IgD-negative memory B cell (primary cell): ENCODE measurements around the gene OLFM4. TPM values are rescaled to one million over a fixed set of nuclear protein-coding genes. Genes with fewer than 3 reads are reported as not detected.

Experiments used
- H3K27ac Mint-ChIP-seq, 3 donors: one replicate each; pipeline ENCODE4 v1.8.0; 2020 to 2022; ENCODE audit warnings: mild to moderate bottlenecking in 3 of 3, mixed read lengths in 3 of 3, moderate library complexity in 1 of 3
- H3K27me3 Mint-ChIP-seq: one replicate; pipeline ENCODE4 v1.8.0; 2021; ENCODE audit warnings: mixed read lengths
- H3K36me3 Mint-ChIP-seq: one replicate; pipeline ENCODE4 v1.8.0; 2020; ENCODE audit warnings: mild to moderate bottlenecking, mixed read lengths
- H3K4me1 Mint-ChIP-seq, 3 donors: one replicate each; pipeline ENCODE4 v1.8.0; 2020 to 2022; ENCODE audit warnings: mixed read lengths in 3 of 3, mild to moderate bottlenecking in 1 of 3
- H3K4me3 Mint-ChIP-seq, 4 donors: one replicate each; pipeline ENCODE4 v1.8.0; 2020 to 2022; ENCODE audit warnings: mild to moderate bottlenecking in 4 of 4, mixed read lengths in 4 of 4, moderate library complexity in 3 of 4
- H3K9me3 Mint-ChIP-seq, 3 donors: one replicate each; pipeline ENCODE4 v1.8.0; 2020 to 2021; ENCODE audit warnings: mixed read lengths in 3 of 3, mild to moderate bottlenecking in 1 of 3
- polyA plus RNA-seq: library from polyadenylated mRNA; unstranded; fragments of 300-500 nt; fragmentation: Illumina TruSeq; gene quantifications from one replicate; pipeline ENCODE4 v1.2.3, GENCODE V29; 2021

OLFM4 gene
- polyA plus RNA-seq, 1 donor from 2014 or later, result not detected

- Mint-ChIP-seq H3K4me3 (no peak overlapping the region), H3K27me3 (no peaks in the 10 kb centered on the region), H3K36me3 (no peaks in the 10 kb centered on the region), H3K9me3 (no peaks in the 10 kb centered on the region), H3K4me1 (no peaks in the 10 kb centered on the region), H3K27ac (no peak overlapping the region)
Measured at GRCh38 chr13:53032849-53033248, 4.2 kb downstream of the OLFM4 start.

GRCh38 chr13:53038993-53039392 lies 10.4 kb downstream of the OLFM4 start:
- no peak overlapping the region for H3K4me3 Mint-ChIP-seq
- H3K4me1 Mint-ChIP-seq, result no peaks in the 10 kb centered on the region
- peaks cover 2% of the 10 kb centered on the region for H3K27me3 Mint-ChIP-seq
- H3K9me3 Mint-ChIP-seq, result peaks cover 0 to 2% (median 0%) of the 10 kb centered on the region in 3 donors
- H3K27ac Mint-ChIP-seq, result no peak overlapping the region
- H3K36me3 Mint-ChIP-seq, result peaks cover 2% of the 10 kb centered on the region

- peaks cover 3% of the 10 kb centered on the region for H3K27me3 Mint-ChIP-seq
- H3K36me3 Mint-ChIP-seq, result peaks cover 2% of the 10 kb centered on the region
- no peak overlapping the region for H3K27ac Mint-ChIP-seq
- H3K4me3 Mint-ChIP-seq, result no peak overlapping the region
- no peaks in the 10 kb centered on the region for H3K4me1 Mint-ChIP-seq
- peaks cover 0 to 2% (median 0%) of the 10 kb centered on the region in 3 donors for H3K9me3 Mint-ChIP-seq
Measured at GRCh38 chr13:53041968-53042516, 13.4 kb downstream of the OLFM4 start.

- Mint-ChIP-seq H3K4me1 (no peaks in the 10 kb centered on the region), H3K36me3 (peaks cover 2% of the 10 kb centered on the region), H3K9me3 (peaks cover 0 to 2% (median 0%) of the 10 kb centered on the region in 3 donors), H3K4me3 (no peak overlapping the region), H3K27ac (no peak overlapping the region), H3K27me3 (peaks cover 4% of the 10 kb centered on the region)
Measured at GRCh38 chr13:53042877-53043276, 14.3 kb downstream of the OLFM4 start.

GRCh38 chr13:53043398-53043797 lies 14.8 kb downstream of the OLFM4 start:
- Mint-ChIP-seq H3K27ac (no peak overlapping the region), H3K36me3 (peaks cover 2% of the 10 kb centered on the region)

GRCh38 chr13:53045189-53045588 lies 16.6 kb downstream of the OLFM4 start:
- Mint-ChIP-seq H3K4me1 (peaks cover 0 to 2% (median 1%) of the 10 kb centered on the region in 3 donors), H3K36me3 (no peaks in the 10 kb centered on the region), H3K27ac (no peak overlapping the region), H3K4me3 (no peak overlapping the region), H3K27me3 (peaks cover 4% of the 10 kb centered on the region), H3K9me3 (peaks cover 0 to 2% (median 0%) of the 10 kb centered on the region in 3 donors)

More at GRCh38 chr13:53043398-53043797, 14.8 kb downstream of the OLFM4 start:
- H3K4me3 Mint-ChIP-seq, result no peak overlapping the region
- H3K4me1 Mint-ChIP-seq, result peaks cover 0 to 2% (median 0%) of the 10 kb centered on the region in 3 donors
- H3K9me3 Mint-ChIP-seq, result peaks cover 0 to 2% (median 0%) of the 10 kb centered on the region in 3 donors
- H3K27me3 Mint-ChIP-seq, result peaks cover 4% of the 10 kb centered on the region

- no peak overlapping the region for H3K27ac Mint-ChIP-seq
- H3K4me3 Mint-ChIP-seq, result no peak overlapping the region
- peaks cover 4% of the 10 kb centered on the region for H3K27me3 Mint-ChIP-seq
- peaks cover 0 to 3% (median 0%) of the 10 kb centered on the region in 3 donors for H3K9me3 Mint-ChIP-seq
- peaks cover 0 to 2% (median 1%) of the 10 kb centered on the region in 3 donors for H3K4me1 Mint-ChIP-seq
- H3K36me3 Mint-ChIP-seq, result no peaks in the 10 kb centered on the region
Measured at GRCh38 chr13:53048880-53049279, 20.3 kb downstream of the OLFM4 start.

GRCh38 chr13:53050151-53050550 lies 21.5 kb downstream of the OLFM4 start:
- peaks cover 4% of the 10 kb centered on the region for H3K27me3 Mint-ChIP-seq

GRCh38 chr13:53052675-53053074 lies 24.1 kb downstream of the OLFM4 start:
- Mint-ChIP-seq H3K36me3 (no peaks in the 10 kb centered on the region), H3K9me3 (peaks cover 0 to 3% (median 0%) of the 10 kb centered on the region in 3 donors), H3K4me3 (no peak overlapping the region), H3K27me3 (peaks cover 4% of the 10 kb centered on the region), H3K4me1 (peaks cover 0 to 2% (median 1%) of the 10 kb centered on the region in 3 donors), H3K27ac (no peak overlapping the region)

More at GRCh38 chr13:53050151-53050550, 21.5 kb downstream of the OLFM4 start:
- peaks cover 0 to 3% (median 0%) of the 10 kb centered on the region in 3 donors for H3K9me3 Mint-ChIP-seq
- H3K4me1 Mint-ChIP-seq, result peaks cover 0 to 2% (median 1%) of the 10 kb centered on the region in 3 donors
- no peak overlapping the region for H3K4me3 Mint-ChIP-seq
- no peak overlapping the region for H3K27ac Mint-ChIP-seq
- H3K36me3 Mint-ChIP-seq, result no peaks in the 10 kb centered on the region

GRCh38 chr13:53054569-53054968 lies 26.0 kb downstream of the OLFM4 start:
- Mint-ChIP-seq H3K27me3 (peaks cover 4% of the 10 kb centered on the region), H3K27ac (no peak overlapping the region), H3K4me3 (no peak overlapping the region), H3K36me3 (no peaks in the 10 kb centered on the region), H3K9me3 (peaks cover 0 to 3% (median 0%) of the 10 kb centered on the region in 3 donors), H3K4me1 (no peaks in the 10 kb centered on the region)

GRCh38 chr13:53058065-53058679 lies 29.6 kb downstream of the OLFM4 start:
- no peak overlapping the region for H3K4me3 Mint-ChIP-seq
- H3K36me3 Mint-ChIP-seq, result no peaks in the 10 kb centered on the region
- no peaks in the 10 kb centered on the region for H3K4me1 Mint-ChIP-seq
- H3K27me3 Mint-ChIP-seq, result peaks cover 4% of the 10 kb centered on the region
- H3K27ac Mint-ChIP-seq, result no peak overlapping the region
- no peaks in the 10 kb centered on the region for H3K9me3 Mint-ChIP-seq

GRCh38 chr13:53060840-53061490 lies 32.4 kb downstream of the OLFM4 start:
- Mint-ChIP-seq H3K27ac (no peak overlapping the region), H3K27me3 (peaks cover 7% of the 10 kb centered on the region), H3K4me3 (no peak overlapping the region), H3K4me1 (no peaks in the 10 kb centered on the region), H3K36me3 (no peaks in the 10 kb centered on the region), H3K9me3 (no peaks in the 10 kb centered on the region)

- Mint-ChIP-seq H3K36me3 (no peaks in the 10 kb centered on the region), H3K27ac (no peak overlapping the region), H3K27me3 (peaks cover 4% of the 10 kb centered on the region), H3K9me3 (no peaks in the 10 kb centered on the region), H3K4me3 (no peak overlapping the region), H3K4me1 (no peaks in the 10 kb centered on the region)
Measured at GRCh38 chr13:53064731-53065130, 36.1 kb downstream of the OLFM4 start.

- Mint-ChIP-seq H3K4me3 (no peak overlapping the region), H3K27me3 (peaks cover 4% of the 10 kb centered on the region), H3K9me3 (peaks cover 0 to 2% (median 0%) of the 10 kb centered on the region in 3 donors), H3K36me3 (no peaks in the 10 kb centered on the region), H3K4me1 (no peaks in the 10 kb centered on the region), H3K27ac (no peak overlapping the region)
Measured at GRCh38 chr13:53066411-53066810, 37.8 kb downstream of the OLFM4 start.
